Measurements from ENCODE around the gene ZNF701. TPM values are rescaled to one million over a fixed set of nuclear protein-coding genes. Genes with fewer than 3 reads are reported as not detected.
A peak's percentile ranks its signal among the peaks of the same experiment; 100 is the strongest.
"Not testable (repeated sequence)": the region's sequence is repeated elsewhere in the genome, so short reads cannot be mapped to it uniquely, and the experiment has no call there.

Gene ZNF701
- total RNA-seq, 2 donors from 2014 or later: 12.7 to 13.6 TPM

DNA sequence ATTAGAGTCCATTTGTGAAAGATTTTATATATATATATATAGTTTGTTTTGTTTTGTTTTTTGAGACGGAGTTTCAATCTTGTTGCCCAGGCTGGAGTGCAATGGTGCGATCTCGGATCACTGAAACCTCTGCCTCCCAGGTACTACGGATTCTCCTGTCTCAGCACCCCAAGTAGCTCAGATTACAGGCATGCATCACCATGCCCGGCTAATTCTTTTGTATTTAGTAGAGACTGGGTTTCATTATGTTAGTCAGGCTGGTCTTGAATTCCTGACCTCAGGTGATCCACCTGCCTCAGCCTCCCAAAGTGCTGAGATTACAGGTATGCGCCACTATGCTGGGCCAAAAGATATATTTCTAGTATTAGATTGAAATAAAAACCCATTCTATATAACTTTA is 4.0 kb upstream of the ZNF701 start:
- Histone ChIP-seq H3K27ac (no peak overlapping the region), H3K36me3 (peaks cover 10% of the 10 kb centered on the region), H3K4me3 (no peak overlapping the region), H3K27me3 (no peaks in the 10 kb centered on the region), H3K4me1 (peaks cover 0 to 10% of the 10 kb centered on the region in 2 donors), H3K9me3 (peaks cover 0 to 25% of the 10 kb centered on the region in 2 donors)
- TF ChIP-seq, protein P1, sequence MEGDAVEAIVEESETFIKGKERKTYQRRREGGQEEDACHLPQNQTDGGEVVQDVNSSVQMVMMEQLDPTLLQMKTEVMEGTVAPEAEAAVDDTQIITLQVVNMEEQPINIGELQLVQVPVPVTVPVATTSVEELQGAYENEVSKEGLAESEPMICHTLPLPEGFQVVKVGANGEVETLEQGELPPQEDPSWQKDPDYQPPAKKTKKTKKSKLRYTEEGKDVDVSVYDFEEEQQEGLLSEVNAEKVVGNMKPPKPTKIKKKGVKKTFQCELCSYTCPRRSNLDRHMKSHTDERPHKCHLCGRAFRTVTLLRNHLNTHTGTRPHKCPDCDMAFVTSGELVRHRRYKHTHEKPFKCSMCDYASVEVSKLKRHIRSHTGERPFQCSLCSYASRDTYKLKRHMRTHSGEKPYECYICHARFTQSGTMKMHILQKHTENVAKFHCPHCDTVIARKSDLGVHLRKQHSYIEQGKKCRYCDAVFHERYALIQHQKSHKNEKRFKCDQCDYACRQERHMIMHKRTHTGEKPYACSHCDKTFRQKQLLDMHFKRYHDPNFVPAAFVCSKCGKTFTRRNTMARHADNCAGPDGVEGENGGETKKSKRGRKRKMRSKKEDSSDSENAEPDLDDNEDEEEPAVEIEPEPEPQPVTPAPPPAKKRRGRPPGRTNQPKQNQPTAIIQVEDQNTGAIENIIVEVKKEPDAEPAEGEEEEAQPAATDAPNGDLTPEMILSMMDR (IDR thresholded peaks at IDR 0.05): no peak
- no peak for DNase-seq (ENCODE audit: low spot score)

DNA sequence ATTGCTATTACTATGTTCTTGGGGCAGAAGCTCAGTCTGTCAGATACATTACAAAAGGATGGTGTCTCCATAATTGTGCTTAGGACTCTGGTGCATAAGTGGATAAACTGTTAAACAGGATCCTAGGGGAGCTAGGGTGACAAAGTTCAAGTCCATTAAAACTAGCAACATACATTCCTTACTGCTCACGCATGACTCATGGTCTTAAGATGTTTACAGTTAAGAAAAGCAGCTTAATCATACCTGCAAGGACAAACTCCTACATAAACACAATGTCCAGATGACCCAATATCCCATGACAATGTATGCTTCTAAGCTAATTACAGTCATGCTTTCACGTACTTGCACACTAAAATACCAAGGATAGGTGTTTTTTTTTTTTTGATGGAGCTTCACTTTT is 3.5 kb upstream of the ZNF701 start:
- H3K27me3 ChIP-seq: no peaks in the 10 kb centered on the region
- peaks cover 0 to 13% of the 10 kb centered on the region in 2 donors for H3K4me1 ChIP-seq
- peaks cover 7% of the 10 kb centered on the region for H3K36me3 ChIP-seq
- H3K27ac ChIP-seq: no peak overlapping the region
- no peak overlapping the region for H3K4me3 ChIP-seq
- peaks cover 0 to 20% of the 10 kb centered on the region in 2 donors for H3K9me3 ChIP-seq
- DNase-seq (ENCODE audit: low spot score): no peak
- TF ChIP-seq, protein P1 (IDR thresholded peaks at IDR 0.05): no peak

DNA sequence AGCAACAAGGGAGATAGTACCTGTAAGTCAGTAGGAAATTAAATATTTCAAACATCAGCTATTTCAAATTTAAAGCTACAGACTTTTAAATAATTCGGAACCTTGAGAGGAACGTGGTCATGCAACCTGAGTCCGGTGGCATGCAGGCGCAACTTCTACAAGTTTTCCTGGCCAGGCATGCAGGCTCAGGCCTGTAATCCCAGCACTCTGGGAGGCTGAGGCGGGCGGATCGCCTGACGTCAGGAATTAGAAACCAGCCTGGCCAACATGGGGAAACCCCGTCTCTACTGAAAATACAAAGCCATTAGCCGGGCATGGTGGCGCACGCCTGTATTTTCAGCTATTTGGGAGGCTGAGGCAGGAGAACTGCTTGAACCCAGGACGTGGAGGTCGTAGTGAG is 2.2 kb upstream of the ZNF701 start:
- peaks cover 0 to 7% of the 10 kb centered on the region in 2 donors for H3K9me3 ChIP-seq
- peaks cover 5% of the 10 kb centered on the region for H3K36me3 ChIP-seq
- H3K27me3 ChIP-seq: no peaks in the 10 kb centered on the region
- H3K27ac ChIP-seq: no peak overlapping the region
- no peak for DNase-seq (ENCODE audit: low spot score)
- TF ChIP-seq, protein P1 (IDR thresholded peaks at IDR 0.05): no peak
- H3K4me3 ChIP-seq: no peak overlapping the region
- peaks cover 0 to 13% of the 10 kb centered on the region in 2 donors for H3K4me1 ChIP-seq

DNA sequence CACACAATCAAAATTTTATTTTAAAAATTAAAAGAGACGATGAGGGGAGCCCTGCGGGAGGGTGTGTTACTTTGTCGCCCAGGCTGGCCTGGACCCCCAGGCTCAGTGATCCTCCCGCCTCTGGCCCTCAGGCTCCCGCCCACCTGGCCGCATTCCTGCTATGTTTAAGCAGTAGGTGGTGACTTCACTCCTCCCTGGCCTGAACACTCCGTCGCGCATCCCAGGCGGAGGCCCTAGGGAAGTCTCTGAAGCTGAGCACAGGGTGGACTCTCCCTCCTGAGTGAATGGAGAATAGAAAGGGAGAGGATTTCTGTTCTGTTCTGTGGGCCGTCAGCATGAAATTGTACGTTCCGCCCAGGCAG is 468 bp upstream of the ZNF701 start:
- H3K36me3 ChIP-seq: peaks cover 18% of the 10 kb centered on the region
- not testable (repeated sequence) for H3K27me3 ChIP-seq, H3K9me3 ChIP-seq
- DNase-seq (ENCODE audit: low spot score): peak; percentile 58
- peaks cover 0 to 13% of the 10 kb centered on the region in 2 donors for H3K4me1 ChIP-seq
- peak overlapping the region; percentile 61 to 83 for H3K4me3 ChIP-seq
- H3K27ac ChIP-seq: peak overlapping the region; percentile 49 to 83

DNA sequence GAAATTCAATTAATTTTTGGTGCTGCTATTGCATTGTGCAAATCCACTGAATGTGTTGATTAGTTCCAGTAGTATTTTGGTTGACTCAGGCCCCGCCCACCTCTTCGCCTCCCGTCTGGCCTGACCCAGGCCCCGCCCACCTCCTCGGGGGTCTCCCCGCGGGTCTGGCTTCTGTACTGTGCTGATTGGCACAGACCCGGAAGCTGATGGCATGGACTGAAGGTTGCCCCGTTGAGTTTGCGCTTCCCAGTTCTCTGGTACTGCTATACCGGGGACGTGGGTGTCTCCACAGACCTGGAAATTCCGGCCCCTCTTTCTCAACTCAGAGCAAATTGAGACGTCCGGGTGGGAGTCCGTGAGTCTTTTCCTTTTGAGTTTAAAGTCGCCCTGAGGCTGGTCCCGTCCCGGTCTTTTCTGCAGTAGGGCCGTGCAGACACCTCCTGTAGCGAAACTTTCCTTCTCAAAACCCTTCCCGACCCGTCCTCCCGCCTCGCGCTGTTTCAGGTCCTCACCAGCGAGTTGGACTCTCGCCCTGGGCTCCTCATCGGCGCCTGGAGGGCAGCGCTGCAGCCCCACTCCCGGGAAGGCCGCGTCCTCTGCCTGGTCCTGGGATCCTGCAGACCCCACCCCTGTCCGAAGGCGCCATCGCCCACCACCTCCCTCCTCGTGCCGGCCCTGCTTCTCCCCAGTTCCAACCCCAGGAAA is 14.8 kb downstream of the ZNF701 start:
- Histone ChIP-seq H3K4me1 (no peaks in the 10 kb centered on the region), H3K9me3 (no peaks in the 10 kb centered on the region), H3K27ac (no peak overlapping the region), H3K4me3 (no peak overlapping the region), H3K27me3 (no peaks in the 10 kb centered on the region), H3K36me3 (peaks cover 52% of the 10 kb centered on the region)
- TF ChIP-seq, protein P1 (IDR thresholded peaks at IDR 0.05): no peak
- DNase-seq (ENCODE audit: low spot score): no peak

DNA sequence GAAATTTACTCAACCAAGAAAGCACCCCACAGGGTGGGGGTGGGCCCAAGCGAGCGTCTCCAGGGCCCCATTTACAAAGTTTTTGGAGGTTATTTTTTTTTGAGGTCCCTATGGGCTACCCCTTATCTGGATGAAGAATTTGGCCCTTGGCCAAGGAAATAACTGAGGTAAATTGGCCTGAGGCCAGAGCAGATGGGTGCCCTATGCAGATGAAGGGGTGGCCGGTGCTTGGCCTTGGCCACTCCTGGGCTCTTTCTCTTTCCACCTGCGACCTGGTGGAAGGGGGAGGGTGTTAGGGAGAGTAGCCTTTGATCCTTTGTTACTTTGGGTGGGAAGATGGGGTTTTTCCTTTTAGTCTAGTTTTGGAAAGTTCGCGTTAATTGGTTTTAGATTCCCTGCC is 15.5 kb downstream of the ZNF701 start:
- H3K9me3 ChIP-seq: no peaks in the 10 kb centered on the region
- H3K4me3 ChIP-seq: no peak overlapping the region
- no peaks in the 10 kb centered on the region for H3K27me3 ChIP-seq
- no peak for DNase-seq (ENCODE audit: low spot score)
- TF ChIP-seq, protein P1 (IDR thresholded peaks at IDR 0.05): no peak
- H3K36me3 ChIP-seq: peaks cover 45% of the 10 kb centered on the region
- H3K27ac ChIP-seq: no peak overlapping the region
- no peaks in the 10 kb centered on the region for H3K4me1 ChIP-seq

Measured in right atrium auricular region (tissue), 2 donors.